Heart left ventricle (tissue), 16 donors: ENCODE results near the gene DAAM2. TPM values are rescaled to one million over a fixed set of nuclear protein-coding genes. Genes with fewer than 3 reads are reported as not detected.

Experiments used
- ATAC-seq, 4 donors: fragments of 200-7000 bp; cut with Tn5 transposase; one replicate each; pipeline ENCODE4 v1.9.1; 2020 to 2022; ENCODE audit warnings: moderate library complexity in 4 of 4, mild to moderate bottlenecking in 3 of 4, moderate number of reproducible peaks in 1 of 4
- DNase-seq, 5 donors: peaks; one replicate each; pipeline ENCODE4 v3.0.0-alpha.2; 2020
- H3K27ac ChIP-seq, 12 donors: fragments of 200-600 bp; sonication (generic) in 4 of 12; one replicate each; pipeline versions ENCODE4 v1.5.0 to v1.8.0; 2016 to 2022; ENCODE audit warnings: mild to moderate bottlenecking in 2 of 12
- H3K27me3 ChIP-seq, 9 donors: fragments of 200-600 bp; sonication (generic) in 2 of 9; one replicate each; pipeline versions ENCODE4 v1.5.1 to v1.8.0; 2016 to 2022; ENCODE audit warnings: mild to moderate bottlenecking in 3 of 9
- H3K36me3 ChIP-seq, 9 donors: fragments of 200-600 bp; sonication (generic) in 2 of 9; one replicate each; pipeline versions ENCODE4 v1.5.0 to v1.8.0; 2018 to 2022; ENCODE audit warnings: mild to moderate bottlenecking in 2 of 9
- H3K4me1 ChIP-seq, 12 donors: fragments of 200-600 bp; sonication (generic) in 4 of 12; one replicate each; pipeline versions ENCODE4 v1.5.0 to v1.8.0; 2016 to 2022; ENCODE audit warnings: mild to moderate bottlenecking in 3 of 12
- H3K4me3 ChIP-seq, 12 donors: fragments of 200-600 bp; sonication (generic) in 4 of 12; one replicate each; pipeline versions ENCODE4 v1.5.0 to v1.8.0; 2017 to 2022; ENCODE audit warnings: mild to moderate bottlenecking in 9 of 12, moderate library complexity in 4 of 12
- H3K9me3 ChIP-seq, 12 donors: fragments of 200-600 bp; sonication (generic) in 4 of 12; one replicate each; pipeline versions ENCODE4 v1.5.0 to v1.8.0; 2016 to 2022; ENCODE audit warnings: mild to moderate bottlenecking in 1 of 12
- POLR2A ChIP-seq, 2 donors: fragments of 450-650 bp; IDR thresholded peaks; one replicate each; pipeline ENCODE4 v1.6.1; 2017; ENCODE audit warnings: antibody characterized with exemption in 2 of 2, mild to moderate bottlenecking in 2 of 2, moderate library complexity in 2 of 2
- WGBS, 4 donors: extraction: QIAGEN DNeasy Blood & Tissue Kit in 2 of 4; methylation state at CpG; one replicate each; pipeline versions ENCODE4 v1.1.5 to v1.1.7; 2013 to 2018; 5-methylcytosine and 5-hydroxymethylcytosine counted together
- intact Hi-C, 10 donors: fragments of 100-400 bp; cut with DNase I; formaldehyde crosslinking; loops; one replicate each; pipeline versions ENCODE4 v1.11.1 to v1.14.2; 2022
- polyA plus RNA-seq, 2 donors: library from polyadenylated mRNA; stranded (reverse); fragments of 200-250 nt; gene quantifications; one replicate each; pipeline ENCODE4 v1.2.3, GENCODE V29; 2013
- total RNA-seq, 9 donors: library from RNA; depleted of rRNA in 2 of 9; stranded (reverse); fragments of >200 nt in 2 of 9; fragmentation: NEBNext Ultra II Directional in 3 of 9; extraction: Animal tissue kit (Norgen Biotek cat#: 25700) in 3 of 9; gene quantifications; one replicate each; pipeline versions ENCODE4 v1.1.0 to v1.2.4, GENCODE V29; 2016 to 2023
- TF ChIP-seq, protein P1 (sequence below), 12 donors: fragments of 200-600 bp; sonication (generic) in 4 of 12; IDR thresholded peaks; one replicate each; pipeline versions ENCODE4 v1.5.0 to v1.8.0; 2018 to 2022; ENCODE audit warnings: antibody characterized with exemption in 12 of 12, mild to moderate bottlenecking in 5 of 12
- donor health status: ischemic (EF 13 %, LVEDD 7.1; RV severe dilation, severe dysfunction).
- donor health status: healthy with polysubstance abuse.
- donor health status: DM: no; HTN: yes; CAD: no.
- donor health status: DM: no; HTN: no; CAD: no.
- donor health status: ischemic (EF 25% LVEDD 6.9; RV normal size, moderate dysfunction).
- donor health status: ischemic (EF 25% LVEDD 5.7; RV mildly dilated, moderate dysfunction).
- donor health status: healthy.
- donor health status: DM: yes; HTN: yes; CAD: no.
- donor health status: ischemic (EF 35%, LVEDD 5.7; RV mildly dilated, moderate dysfunction).
- donor health status: nonischemic (EF 11% LVEDD 7.7; RV severe dilation, severe dysfunction).
- donor health status: DM: yes; HTN: yes; CAD: no.
- donor health status: PGD.
- donor health status: ischemic (EF 29% LVEDD 5.4; RV normal size, mild dysfunction).
- donor health status: nonischemic (EF 23%, LVEDD 6.1; RV moderate dilation, normal function).

The DAAM2 gene
- total and polyA plus RNA-seq, 11 donors, result 6.4 to 20.9 (median 13.6) TPM

DNA sequence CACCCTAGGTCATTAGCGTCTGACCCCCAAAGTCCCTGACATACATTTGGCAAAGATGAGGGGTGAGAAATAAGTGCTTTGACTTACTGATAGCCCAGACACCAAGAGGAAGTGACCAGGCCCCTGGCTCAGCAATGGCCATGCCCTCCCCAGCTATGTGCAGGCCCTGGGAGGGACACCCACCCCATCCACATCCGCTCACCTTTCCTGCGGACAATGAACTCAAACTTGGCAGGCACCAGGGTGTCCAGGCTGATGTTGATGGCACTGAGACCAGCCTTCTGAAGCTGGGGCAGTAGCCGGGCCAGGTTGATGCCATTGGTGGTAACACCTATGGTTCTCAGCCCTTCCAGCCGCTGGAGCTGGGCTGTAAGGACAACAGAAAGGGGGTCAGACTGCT lies 123.7 kb downstream of the DAAM2 start:
- intact Hi-C loops, result no loop called here
- DNase-seq (no peak), ATAC-seq (no peak)
- Histone ChIP-seq H3K9me3 (no peaks in the 10 kb centered on the region), H3K27ac (no peak overlapping the region), H3K27me3 (no peaks in the 10 kb centered on the region), H3K4me3 (no peak overlapping the region), H3K4me1 (no peaks in the 10 kb centered on the region), H3K36me3 (peaks cover 0 to 98% (median 81%) of the 10 kb centered on the region in 9 donors)
- TF ChIP-seq, protein P1, sequence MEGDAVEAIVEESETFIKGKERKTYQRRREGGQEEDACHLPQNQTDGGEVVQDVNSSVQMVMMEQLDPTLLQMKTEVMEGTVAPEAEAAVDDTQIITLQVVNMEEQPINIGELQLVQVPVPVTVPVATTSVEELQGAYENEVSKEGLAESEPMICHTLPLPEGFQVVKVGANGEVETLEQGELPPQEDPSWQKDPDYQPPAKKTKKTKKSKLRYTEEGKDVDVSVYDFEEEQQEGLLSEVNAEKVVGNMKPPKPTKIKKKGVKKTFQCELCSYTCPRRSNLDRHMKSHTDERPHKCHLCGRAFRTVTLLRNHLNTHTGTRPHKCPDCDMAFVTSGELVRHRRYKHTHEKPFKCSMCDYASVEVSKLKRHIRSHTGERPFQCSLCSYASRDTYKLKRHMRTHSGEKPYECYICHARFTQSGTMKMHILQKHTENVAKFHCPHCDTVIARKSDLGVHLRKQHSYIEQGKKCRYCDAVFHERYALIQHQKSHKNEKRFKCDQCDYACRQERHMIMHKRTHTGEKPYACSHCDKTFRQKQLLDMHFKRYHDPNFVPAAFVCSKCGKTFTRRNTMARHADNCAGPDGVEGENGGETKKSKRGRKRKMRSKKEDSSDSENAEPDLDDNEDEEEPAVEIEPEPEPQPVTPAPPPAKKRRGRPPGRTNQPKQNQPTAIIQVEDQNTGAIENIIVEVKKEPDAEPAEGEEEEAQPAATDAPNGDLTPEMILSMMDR (IDR thresholded peaks at IDR 0.05), result no peak
- no peak for TF ChIP-seq POLR2A (IDR thresholded peaks at IDR 0.05)
- 91 to 96% (median 95%) methylated on average over 5 of the region's 5 CpGs for WGBS, 4 donors

DNA sequence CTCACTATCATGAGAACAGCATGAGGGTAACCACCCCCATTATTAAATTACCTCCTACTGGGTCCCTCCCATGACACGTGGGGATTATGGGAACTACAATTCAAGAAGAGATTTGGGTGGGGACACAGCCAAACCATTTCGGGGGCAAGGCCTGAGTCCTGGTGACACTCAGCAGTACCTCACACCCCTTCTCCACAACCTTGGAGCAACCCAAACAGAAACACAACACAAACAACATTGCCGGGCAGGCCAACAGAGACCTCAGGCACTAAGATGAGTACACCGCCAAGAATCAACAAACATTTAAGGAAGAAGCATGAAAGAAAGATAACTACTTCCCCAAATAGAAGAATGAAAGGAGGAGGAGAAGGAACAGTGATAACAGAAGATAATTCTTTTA lies 125.2 kb downstream of the DAAM2 start:
- intact Hi-C loops, result no loop called here
- Histone ChIP-seq H3K9me3 (no peaks in the 10 kb centered on the region), H3K27me3 (no peaks in the 10 kb centered on the region), H3K36me3 (peaks cover 0 to 97% (median 78%) of the 10 kb centered on the region in 9 donors), H3K4me3 (no peak overlapping the region), H3K4me1 (no peaks in the 10 kb centered on the region), H3K27ac (no peak overlapping the region)
- 74 to 84% (median 75%) methylated on average over 4 of the region's 4 CpGs for WGBS, 4 donors
- DNase-seq, result no peak
- TF ChIP-seq, protein P1 (IDR thresholded peaks at IDR 0.05), result no peak
- no peak for TF ChIP-seq POLR2A (IDR thresholded peaks at IDR 0.05)
- no peak for ATAC-seq

DNA sequence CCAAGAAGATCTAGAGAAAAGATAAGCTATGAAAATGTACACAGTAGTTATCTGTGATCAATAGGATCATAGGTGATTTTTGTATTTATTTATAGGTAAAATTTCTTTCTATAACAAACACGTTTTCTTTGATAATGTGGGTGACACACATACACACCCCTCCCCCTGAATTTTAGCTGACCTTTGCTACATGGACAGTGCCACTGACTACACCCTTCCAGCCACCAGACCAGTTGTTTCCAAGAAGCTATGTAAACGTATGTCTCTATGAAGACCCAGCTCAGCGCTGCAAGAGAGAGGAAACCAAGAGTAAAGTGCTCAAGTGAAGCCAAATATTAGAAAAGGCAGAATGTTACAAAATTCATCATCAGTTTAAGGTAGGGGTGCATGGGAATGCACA lies 125.8 kb downstream of the DAAM2 start:
- ATAC-seq, result no peak
- no peaks in the 10 kb centered on the region for H3K27me3 ChIP-seq
- 75 to 83% (median 80%) methylated on average over 3 of the region's 3 CpGs for WGBS, 4 donors

DNA sequence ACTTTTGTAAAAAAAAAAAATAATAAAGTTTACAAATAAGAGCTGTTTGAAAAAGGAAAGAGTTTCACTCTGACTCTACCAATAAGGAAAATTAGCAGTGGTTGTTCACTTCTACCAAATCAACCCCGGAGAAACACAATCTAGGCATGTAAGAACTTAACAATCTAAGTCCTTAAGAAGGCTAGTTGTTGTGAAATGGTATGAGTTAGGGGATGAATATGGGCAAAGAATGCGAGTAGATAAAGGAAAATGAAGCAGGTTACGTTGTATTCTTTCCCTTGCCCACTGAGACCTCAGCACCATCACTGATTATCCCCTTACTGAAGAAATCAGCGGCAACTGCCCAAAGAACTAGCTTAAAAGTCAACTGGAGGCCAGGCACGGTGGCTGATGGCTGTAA lies 126.7 kb downstream of the DAAM2 start:
- TF ChIP-seq, protein P1 (IDR thresholded peaks at IDR 0.05), result no peak
- TF ChIP-seq POLR2A (IDR thresholded peaks at IDR 0.05), result no peak
- peaks cover 0 to 97% (median 78%) of the 10 kb centered on the region in 9 donors for H3K36me3 ChIP-seq
- H3K4me3 ChIP-seq, result no peak overlapping the region
- H3K4me1 ChIP-seq, result peaks cover 0 to 12% (median 3%) of the 10 kb centered on the region in 12 donors
- no peaks in the 10 kb centered on the region for H3K27me3 ChIP-seq
- H3K9me3 ChIP-seq, result no peaks in the 10 kb centered on the region
- ATAC-seq (no peak), DNase-seq (no peak)
- intact Hi-C loops, result no loop called here
- WGBS, 4 donors, result 87 to 96% (median 90%) methylated on average over 5 of the region's 5 CpGs
- H3K27ac ChIP-seq, result no peak overlapping the region

More for the DNA sequence above, 125.8 kb downstream of the DAAM2 start:
- intact Hi-C loops, result no loop called here
- H3K4me1 ChIP-seq, result peaks cover 0 to 5% (median 0%) of the 10 kb centered on the region in 12 donors
- TF ChIP-seq, protein P1 (IDR thresholded peaks at IDR 0.05), result no peak
- TF ChIP-seq POLR2A (IDR thresholded peaks at IDR 0.05), result no peak
- H3K36me3 ChIP-seq, result peaks cover 0 to 97% (median 78%) of the 10 kb centered on the region in 9 donors
- H3K4me3 ChIP-seq, result no peak overlapping the region
- no peaks in the 10 kb centered on the region for H3K9me3 ChIP-seq
- no peak overlapping the region for H3K27ac ChIP-seq
- DNase-seq, result no peak
